HG03103 (cell line): ENCODE data around the gene LDB2.
"Not testable (repeated sequence)": the region's sequence is repeated elsewhere in the genome, so short reads cannot be mapped to it uniquely, and the experiment has no call there.

Experiments
- ATAC-seq: cut with Tn5 transposase; IDR thresholded peaks from one replicate; pipeline ENCODE4 v1.9.1; 2021; ENCODE audit warnings: low read depth; ENCODE audit not compliant: unreplicated experiment

Gene LDB2

GRCh38 chr4:16663307-16663706 is 235.1 kb downstream of the LDB2 start:
- no peak for ATAC-seq

DNA sequence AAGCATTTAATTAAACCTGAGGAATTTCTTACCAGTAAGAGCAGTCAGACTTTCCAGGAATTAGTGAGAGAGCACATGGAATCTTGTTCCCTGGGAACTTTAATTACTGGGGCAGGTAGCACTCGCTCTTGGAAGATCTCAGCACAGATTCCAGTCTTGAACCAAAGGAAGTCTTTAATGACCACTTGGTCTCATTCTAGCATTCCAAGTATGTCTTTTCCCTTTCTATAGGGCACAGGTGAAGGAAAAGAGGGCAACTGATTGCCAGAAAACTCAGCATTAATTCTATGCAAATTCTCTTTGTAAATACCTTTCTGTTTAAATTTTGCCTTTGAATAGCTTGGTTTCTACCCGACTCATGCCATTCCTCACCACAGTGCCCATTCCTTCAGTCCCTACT is 236.6 kb downstream of the LDB2 start:
- ATAC-seq: no peak

DNA sequence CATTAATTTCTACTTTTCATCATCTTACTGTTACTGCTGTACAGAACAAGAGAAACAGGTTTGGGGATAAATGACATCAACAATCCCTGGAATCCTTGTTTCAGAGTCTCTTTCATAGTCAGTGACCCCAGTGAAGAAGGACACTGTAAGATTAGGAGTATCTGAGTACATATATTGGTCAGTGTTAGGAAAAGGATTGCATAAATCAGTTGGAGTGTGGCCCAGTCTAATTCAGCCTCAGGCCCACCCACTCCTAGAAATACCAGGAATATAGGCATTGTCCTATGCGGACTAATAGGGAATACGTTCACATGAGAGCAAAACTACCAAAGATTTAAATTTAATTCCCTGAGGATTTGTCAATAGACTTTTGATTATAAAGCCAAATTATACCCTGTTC is 237.8 kb downstream of the LDB2 start:
- ATAC-seq: no peak

- ATAC-seq: no peak
Measured at GRCh38 chr4:16659694-16660093, 238.8 kb downstream of the LDB2 start.

DNA sequence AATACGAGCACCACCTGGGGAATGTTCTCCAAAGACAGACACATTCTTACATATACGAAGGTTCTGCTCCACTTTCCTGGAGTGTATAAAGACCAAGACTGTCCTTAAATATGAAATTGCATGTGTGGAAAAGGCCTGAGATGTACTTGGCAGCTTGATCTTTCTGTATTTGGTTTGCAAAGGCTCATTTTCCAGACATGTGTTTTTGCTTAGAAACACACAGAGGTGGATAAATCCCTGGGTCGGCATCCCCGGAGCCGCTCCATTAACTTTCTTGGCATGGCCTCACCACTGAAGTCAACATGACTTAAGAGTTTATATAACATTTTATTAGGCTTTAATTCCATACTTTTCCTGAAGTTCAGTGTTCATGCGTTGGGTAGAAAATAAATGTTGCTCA is 239.4 kb downstream of the LDB2 start:
- no peak for ATAC-seq

DNA sequence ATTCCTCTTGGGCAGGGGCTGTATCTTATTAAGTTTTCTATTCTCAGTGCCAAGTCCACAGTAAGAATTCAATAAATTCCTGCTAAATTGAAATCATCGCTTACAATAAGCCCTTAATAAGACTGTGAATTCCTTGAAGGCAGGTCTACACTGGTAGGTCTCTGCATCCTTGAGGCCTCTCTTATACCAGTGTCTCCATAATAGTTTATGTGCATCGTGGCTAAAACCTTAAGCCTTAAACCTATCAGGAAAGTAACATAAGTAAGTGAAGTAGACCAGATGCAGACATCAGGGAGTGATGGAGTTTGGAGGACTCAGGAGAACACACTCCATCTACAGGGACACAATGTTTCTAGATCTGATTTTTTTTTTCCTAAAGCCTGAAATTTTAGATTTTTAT is 240.3 kb downstream of the LDB2 start:
- ATAC-seq: no peak

DNA sequence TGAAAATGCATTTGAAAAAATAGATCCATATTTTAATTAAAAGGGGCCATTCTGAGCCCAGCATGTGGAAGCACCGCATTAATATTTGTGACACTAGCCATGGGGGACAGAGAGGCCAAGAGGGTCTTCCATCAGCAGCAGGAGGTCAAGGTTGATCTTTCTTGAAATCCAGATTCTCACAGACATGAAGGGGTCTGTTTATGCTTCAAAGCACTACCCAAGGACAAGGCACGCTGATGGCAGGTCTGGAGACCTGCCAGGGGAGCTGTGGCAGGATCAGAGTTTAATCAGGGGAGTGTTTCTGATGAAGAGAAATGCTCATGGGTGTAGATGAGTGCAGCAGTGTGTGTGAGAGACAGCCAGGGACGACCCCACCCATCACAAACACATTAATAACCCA is 243.3 kb downstream of the LDB2 start:
- ATAC-seq: no peak

GRCh38 chr4:16652732-16653305 is 245.6 kb downstream of the LDB2 start:
- ATAC-seq: no peak

GRCh38 chr4:16646459-16646858 is 252.0 kb downstream of the LDB2 start:
- ATAC-seq: no peak

- no peak for ATAC-seq
Measured at GRCh38 chr4:16643893-16644292, 254.6 kb downstream of the LDB2 start.

- no peak for ATAC-seq
Measured at GRCh38 chr4:16642897-16643296, 255.5 kb downstream of the LDB2 start.

GRCh38 chr4:16641971-16642370 is 256.5 kb downstream of the LDB2 start:
- no peak for ATAC-seq

- ATAC-seq: no peak
Measured at GRCh38 chr4:16636912-16637630, 261.4 kb downstream of the LDB2 start.

DNA sequence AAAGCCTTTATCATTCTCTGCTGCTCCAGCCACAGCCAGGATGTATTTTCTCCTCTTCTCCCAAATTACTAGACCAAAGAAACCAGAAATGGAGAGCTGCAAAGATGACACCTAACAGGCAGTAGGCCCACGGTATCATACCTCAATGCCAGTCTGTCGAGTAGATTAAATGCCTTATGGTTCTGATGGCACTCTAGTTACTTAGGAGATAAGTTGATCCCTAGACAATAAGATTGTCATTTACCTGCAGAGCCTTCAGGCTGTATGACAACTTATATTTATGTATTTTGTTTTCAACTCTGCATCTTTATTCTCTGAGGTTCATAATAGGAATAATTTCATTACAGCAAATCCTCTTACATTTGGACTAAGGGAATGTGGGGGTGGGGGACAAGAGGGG is 262.1 kb downstream of the LDB2 start:
- ATAC-seq: no peak

DNA sequence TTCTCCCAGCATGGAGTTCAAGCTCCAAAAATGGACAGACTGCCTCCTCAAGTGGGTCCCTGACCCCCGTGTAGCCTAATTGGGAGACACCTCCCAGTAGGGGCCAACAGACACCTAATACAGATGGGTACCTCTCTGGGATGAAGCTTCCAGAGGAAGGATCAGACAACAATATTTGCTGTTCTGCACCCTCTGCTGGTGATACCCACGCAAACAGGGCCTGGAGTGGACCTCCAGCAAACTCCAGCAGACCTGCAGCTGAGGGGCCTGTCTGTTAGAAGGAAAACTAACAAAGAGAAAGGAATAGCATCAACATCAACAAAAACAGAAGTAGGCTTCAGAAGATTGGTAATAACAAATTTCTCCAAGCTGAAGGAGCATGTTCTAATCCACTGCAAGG is 269.2 kb downstream of the LDB2 start:
- ATAC-seq: not testable (repeated sequence)

GRCh38 chr4:16628835-16629234 is 269.6 kb downstream of the LDB2 start:
- ATAC-seq: not testable (repeated sequence)

- no peak for ATAC-seq
Measured at GRCh38 chr4:16627999-16628398, 270.4 kb downstream of the LDB2 start.

DNA sequence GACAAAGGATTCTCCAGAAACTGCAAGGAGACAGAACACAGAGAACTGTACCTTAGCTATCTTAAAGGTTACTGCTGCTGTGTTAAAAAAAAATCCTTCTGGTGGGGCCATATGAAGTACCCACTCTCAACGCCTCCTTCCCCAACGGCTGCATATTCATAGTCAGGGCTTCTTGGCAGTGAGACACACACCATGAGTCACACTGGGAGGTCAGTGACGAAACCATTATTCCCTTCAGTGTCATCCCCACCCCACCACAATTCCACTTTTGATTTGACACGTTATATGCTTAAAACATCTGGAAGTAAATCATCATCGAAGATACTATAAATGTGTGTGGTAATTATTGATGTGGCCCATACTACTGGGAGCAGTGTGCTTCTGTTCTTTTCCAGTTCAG is 271.5 kb downstream of the LDB2 start:
- ATAC-seq: no peak

DNA sequence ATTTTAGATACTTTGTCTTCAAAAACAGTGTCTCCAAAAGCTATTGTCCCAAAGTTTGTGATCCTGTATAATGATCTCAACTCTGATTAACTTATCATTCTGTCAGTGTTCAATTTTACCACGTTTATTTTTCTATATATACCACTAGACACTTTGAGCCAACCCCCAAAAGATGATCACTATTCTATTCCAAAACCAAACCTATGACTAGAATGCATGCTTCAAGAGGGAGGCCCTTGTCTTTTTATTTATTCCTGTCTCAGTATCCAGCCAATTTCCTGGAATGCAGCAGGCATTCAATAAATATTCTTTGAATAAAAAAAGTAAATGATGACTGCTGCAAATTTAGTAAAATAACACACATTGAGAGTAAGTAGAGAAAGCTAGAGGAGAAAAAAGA is 275.6 kb downstream of the LDB2 start:
- ATAC-seq: no peak

GRCh38 chr4:16617435-16617834 is 281.0 kb downstream of the LDB2 start:
- no peak for ATAC-seq

GRCh38 chr4:16617011-16617410 is 281.4 kb downstream of the LDB2 start:
- ATAC-seq: no peak

- ATAC-seq: no peak
Measured at GRCh38 chr4:16609170-16609758, 289.2 kb downstream of the LDB2 start.
